ENCODE data around the gene MEIKIN.

The MEIKIN gene

GRCh38 chr5:131773805-131774204, 171.7 kb downstream of the MEIKIN start:
- DNase-seq (ENCODE audit: low read depth in 2 of 2): no peak

DNA sequence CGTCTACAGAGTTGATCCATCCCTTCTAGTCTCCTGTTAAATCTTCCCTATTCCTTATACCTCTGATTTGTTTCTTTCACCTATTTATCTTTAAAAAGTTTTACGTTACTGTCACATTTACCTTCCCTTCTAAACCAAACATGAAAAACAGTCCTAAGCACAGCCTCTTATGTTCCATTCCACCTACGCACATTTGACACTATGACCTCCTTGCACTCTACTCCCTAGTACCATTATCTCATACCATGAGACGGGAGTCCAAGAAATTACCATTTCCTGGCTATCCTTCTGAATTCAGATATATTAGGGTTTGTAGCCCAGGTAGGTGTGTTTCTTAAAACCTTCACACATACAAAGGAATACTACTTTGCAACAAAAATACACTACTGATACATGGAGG, 173.8 kb downstream of the MEIKIN start:
- no peak for DNase-seq (ENCODE audit: low read depth in 2 of 2)

DNA sequence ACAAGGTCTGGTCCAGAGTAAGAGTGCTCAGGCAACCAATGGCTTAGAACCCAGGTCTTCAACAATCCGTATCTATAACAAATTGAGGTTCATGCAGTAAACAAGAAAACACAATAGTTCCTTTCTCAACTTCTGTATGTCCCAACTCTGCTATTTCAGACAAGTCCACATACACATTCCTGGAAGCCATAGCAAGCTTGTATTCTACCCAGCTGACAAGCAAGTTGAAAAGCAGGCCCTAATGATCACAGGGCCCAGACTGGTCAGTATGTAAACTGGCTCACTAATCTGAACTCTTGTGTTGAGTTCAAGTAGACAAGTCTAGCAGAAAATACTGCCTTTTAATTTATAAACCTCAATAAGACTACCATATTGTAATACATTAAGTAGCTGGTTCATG, 175.5 kb downstream of the MEIKIN start:
- no peak for DNase-seq (ENCODE audit: low read depth in 2 of 2)

- no peak for DNase-seq (ENCODE audit: low read depth in 2 of 2)
Measured at GRCh38 chr5:131769336-131769735, 176.1 kb downstream of the MEIKIN start.

GRCh38 chr5:131767891-131768290, 177.6 kb downstream of the MEIKIN start:
- DNase-seq (ENCODE audit: low read depth in 2 of 2): no peak

- no peak for DNase-seq (ENCODE audit: low read depth in 2 of 2)
Measured at GRCh38 chr5:131766689-131767088, 178.8 kb downstream of the MEIKIN start.

DNA sequence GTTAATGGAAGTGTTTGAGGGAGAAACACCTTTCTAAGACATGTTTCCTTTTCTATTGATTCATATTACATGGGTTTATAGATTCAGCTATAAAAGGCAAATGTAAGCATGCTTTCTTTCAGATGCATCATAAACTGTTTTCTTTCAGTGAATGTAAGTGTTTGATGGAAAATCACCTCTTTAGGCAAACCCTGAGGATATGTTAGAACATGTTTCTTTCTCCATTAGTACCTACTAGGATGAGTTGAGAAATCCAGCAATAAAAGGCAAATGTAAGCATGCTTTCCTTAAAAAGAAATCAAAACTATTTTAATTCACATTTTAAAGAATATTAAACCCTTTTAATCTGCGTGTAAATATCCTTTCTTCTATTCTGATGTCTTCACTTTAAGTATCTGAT, 180.2 kb downstream of the MEIKIN start:
- DNase-seq (ENCODE audit: low read depth in 2 of 2): no peak

DNA sequence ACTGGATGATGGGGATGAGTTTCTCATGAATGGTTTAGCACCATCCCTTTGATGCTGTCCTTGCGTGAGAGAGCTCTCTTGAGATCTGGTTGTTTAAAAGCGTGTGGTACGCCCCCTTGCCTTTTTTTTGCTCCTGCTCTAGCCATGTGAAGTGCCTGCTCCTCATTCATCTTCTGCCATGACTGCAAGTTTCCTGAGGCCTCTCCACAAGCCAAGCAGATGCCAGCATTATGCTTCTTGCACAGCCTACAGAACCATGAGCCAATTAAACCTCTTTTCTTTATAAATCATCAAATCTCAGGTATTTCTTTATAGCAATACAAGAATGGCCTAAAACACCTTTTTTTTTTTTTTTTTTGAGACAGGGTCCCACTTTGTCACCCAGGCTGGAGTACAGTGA, 181.5 kb downstream of the MEIKIN start:
- DNase-seq (ENCODE audit: low read depth in 2 of 2): no peak

GRCh38 chr5:131760793-131761192, 184.7 kb downstream of the MEIKIN start:
- no peak for DNase-seq (ENCODE audit: low read depth in 2 of 2)

DNA sequence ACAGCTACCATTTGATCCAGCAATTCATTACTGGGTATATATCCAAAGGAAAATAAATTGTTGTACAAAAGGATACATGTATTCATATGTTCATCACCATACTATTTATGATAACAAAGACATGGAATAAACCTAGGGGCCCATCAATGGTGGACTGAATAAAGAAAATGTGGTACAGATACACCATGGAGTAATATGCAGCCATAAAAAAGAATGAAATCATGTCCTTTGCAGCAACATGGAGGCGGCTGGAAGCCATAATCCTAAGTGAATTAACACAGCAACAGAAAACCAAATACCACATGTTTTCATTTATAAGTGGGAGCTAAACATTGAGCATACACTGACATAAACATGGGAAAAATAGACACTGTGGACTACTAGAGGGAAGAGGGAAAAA, 185.8 kb downstream of the MEIKIN start:
- DNase-seq (ENCODE audit: low read depth in 2 of 2): no peak

GRCh38 chr5:131758520-131758900, 187.0 kb downstream of the MEIKIN start:
- DNase-seq (ENCODE audit: low read depth in 2 of 2): no peak

GRCh38 chr5:131757830-131758519, 187.5 kb downstream of the MEIKIN start:
- no peak for DNase-seq (ENCODE audit: low read depth in 2 of 2)

Measured in fibroblast of skin of left quadriceps (primary cell).